ENCODE measurements around the gene PRXL2C.
A peak's percentile ranks its signal among the peaks of the same experiment; 100 is the strongest.

Gene PRXL2C

GRCh38 chr9:96612105-96612965, 42.8 kb downstream of the PRXL2C start:
- DNase-seq, result peak; percentile 15

GRCh38 chr9:96611302-96611701, 43.8 kb downstream of the PRXL2C start:
- DNase-seq, result no peak

- no peak for DNase-seq
Observed at GRCh38 chr9:96609732-96610131, 45.4 kb downstream of the PRXL2C start.

GRCh38 chr9:96607971-96608370, 47.1 kb downstream of the PRXL2C start:
- no peak for DNase-seq

- no peak for DNase-seq
Observed at GRCh38 chr9:96605328-96605727, 49.8 kb downstream of the PRXL2C start.

- DNase-seq, result no peak
Observed at GRCh38 chr9:96604004-96604319, 51.2 kb downstream of the PRXL2C start.

- DNase-seq, result no peak
Observed at GRCh38 chr9:96603305-96604003, 51.7 kb downstream of the PRXL2C start.

GRCh38 chr9:96599298-96599697, 55.8 kb downstream of the PRXL2C start:
- DNase-seq, result no peak

- no peak for DNase-seq
Observed at GRCh38 chr9:96596601-96597111, 58.5 kb downstream of the PRXL2C start.

All from GOT3 (cell line).